NOMO-1 treated with dmso at 0.1 percent for 144 hours (cell line): Measurements from ENCODE around the gene CCSER2.
"Not testable (repeated sequence)": the region's sequence is repeated elsewhere in the genome, so short reads cannot be mapped to it uniquely, and the experiment has no call there.

ENCODE experiments used
- DNase-seq: peaks from one replicate; lab custom pipeline; 2025; ENCODE audit not compliant: unreplicated experiment; lab: John Stamatoyannopoulos, UW

CCSER2 gene

GRCh38 chr10:84312816-84313215 lies 15.6 kb upstream of the CCSER2 start:
- DNase-seq: no peak

- DNase-seq: no peak
Measured at GRCh38 chr10:84314275-84314674, 14.1 kb upstream of the CCSER2 start.

GRCh38 chr10:84317174-84317573 lies 11.2 kb upstream of the CCSER2 start:
- DNase-seq: no peak

- DNase-seq: no peak
Measured at GRCh38 chr10:84321902-84322301, 6.5 kb upstream of the CCSER2 start.

GRCh38 chr10:84323566-84323965 lies 4.8 kb upstream of the CCSER2 start:
- DNase-seq: not testable (repeated sequence)

- DNase-seq: not testable (repeated sequence)
Measured at GRCh38 chr10:84326995-84327394, 1.4 kb upstream of the CCSER2 start.

- DNase-seq: no peak
Measured at GRCh38 chr10:84329196-84329611, 815 bp downstream of the CCSER2 start.

GRCh38 chr10:84329986-84330651 lies 1.7 kb downstream of the CCSER2 start:
- no peak for DNase-seq

- no peak for DNase-seq
Measured at GRCh38 chr10:84331091-84331490, 2.7 kb downstream of the CCSER2 start.

GRCh38 chr10:84333864-84334451 lies 5.6 kb downstream of the CCSER2 start:
- DNase-seq: no peak

- no peak for DNase-seq
Measured at GRCh38 chr10:84334811-84335210, 6.4 kb downstream of the CCSER2 start.

GRCh38 chr10:84335516-84335915 lies 7.1 kb downstream of the CCSER2 start:
- no peak for DNase-seq

GRCh38 chr10:84336406-84337090 lies 8.2 kb downstream of the CCSER2 start:
- no peak for DNase-seq

- DNase-seq: no peak
Measured at GRCh38 chr10:84337199-84337598, 8.8 kb downstream of the CCSER2 start.

- no peak for DNase-seq
Measured at GRCh38 chr10:84339025-84339424, 10.6 kb downstream of the CCSER2 start.

- no peak for DNase-seq
Measured at GRCh38 chr10:84340187-84340586, 11.8 kb downstream of the CCSER2 start.

- no peak for DNase-seq
Measured at GRCh38 chr10:84340632-84341537, 12.5 kb downstream of the CCSER2 start.

GRCh38 chr10:84341538-84341856 lies 13.1 kb downstream of the CCSER2 start:
- DNase-seq: no peak

- no peak for DNase-seq
Measured at GRCh38 chr10:84341983-84342382, 13.6 kb downstream of the CCSER2 start.

- no peak for DNase-seq
Measured at GRCh38 chr10:84342584-84342983, 14.2 kb downstream of the CCSER2 start.

- no peak for DNase-seq
Measured at GRCh38 chr10:84343831-84344230, 15.4 kb downstream of the CCSER2 start.
